ENCODE measurements around the gene DCC.

DCC gene

GRCh38 chr18:52691841-52692240 is 351.8 kb downstream of the DCC start:
- Histone ChIP-seq H3K27me3 (ENCODE audit: control insufficient read depth in 1 of 2, insufficient read depth in 1 of 2, low read length in 2 of 2) (no peaks in the 10 kb centered on the region), H2BK12ac (ENCODE audit: low read length in 2 of 2) (no peak overlapping the region), H4K8ac (ENCODE audit: low read length) (no peak overlapping the region), H3K23ac (ENCODE audit: low read length in 2 of 2) (no peak overlapping the region), H2BK15ac (ENCODE audit: low read depth, poor library complexity, severe bottlenecking) (no peak overlapping the region), H3K36me3 (ENCODE audit: control insufficient read depth in 1 of 2, insufficient read depth in 2 of 2, low read depth in 1 of 2, low read length in 2 of 2) (no peaks in the 10 kb centered on the region), H3K79me1 (replicated peaks; ENCODE audit: low read length, poor library complexity, severe bottlenecking) (no peaks in the 10 kb centered on the region), H3K9ac (ENCODE audit: low read length) (no peak overlapping the region), H3K4ac (ENCODE audit: low read depth in 1 of 2, low read length in 2 of 2) (no peak overlapping the region), H3K9me3 (ENCODE audit: control insufficient read depth, low read length) (no peaks in the 10 kb centered on the region), H2AFZ (ENCODE audit: low read depth, low read length) (no peak overlapping the region), H3K4me2 (ENCODE audit: low read length, poor library complexity, severe bottlenecking) (no peak overlapping the region), H3K4me1 (ENCODE audit: control insufficient read depth, insufficient read depth, low read depth, low read length) (no peaks in the 10 kb centered on the region), H2BK5ac (ENCODE audit: low read depth, low read length, poor library complexity, severe bottlenecking) (no peak overlapping the region), H2BK120ac (ENCODE audit: low read depth, low read length) (no peak overlapping the region), H3K4me3 (ENCODE audit: insufficient read depth in 1 of 2, low read depth in 1 of 2, low read length in 2 of 2) (no peak overlapping the region), H2AK5ac (ENCODE audit: low read length, severe bottlenecking) (no peak overlapping the region), H3K14ac (ENCODE audit: low read length in 2 of 2) (no peak overlapping the region), H3K18ac (ENCODE audit: low read depth in 1 of 2, low read length in 2 of 2) (no peak overlapping the region), H4K91ac (ENCODE audit: low read length) (no peak overlapping the region), H3K27ac (ENCODE audit: low read length, poor library complexity, severe bottlenecking) (no peak overlapping the region)
- DNase-seq = no peak

GRCh38 chr18:52694804-52695203 is 354.8 kb downstream of the DCC start:
- Histone ChIP-seq H3K79me1 (replicated peaks; ENCODE audit: low read length, poor library complexity, severe bottlenecking) (no peaks in the 10 kb centered on the region), H3K9ac (ENCODE audit: low read length) (no peak overlapping the region), H2AFZ (ENCODE audit: low read depth, low read length) (no peak overlapping the region), H2BK12ac (ENCODE audit: low read length in 2 of 2) (no peak overlapping the region), H3K14ac (ENCODE audit: low read length in 2 of 2) (no peak overlapping the region), H3K27me3 (ENCODE audit: control insufficient read depth in 1 of 2, insufficient read depth in 1 of 2, low read length in 2 of 2) (no peaks in the 10 kb centered on the region), H2AK5ac (ENCODE audit: low read length, severe bottlenecking) (no peak overlapping the region), H4K8ac (ENCODE audit: low read length) (no peak overlapping the region), H3K18ac (ENCODE audit: low read depth in 1 of 2, low read length in 2 of 2) (no peak overlapping the region), H3K4me2 (ENCODE audit: low read length, poor library complexity, severe bottlenecking) (no peak overlapping the region), H3K36me3 (ENCODE audit: control insufficient read depth in 1 of 2, insufficient read depth in 2 of 2, low read depth in 1 of 2, low read length in 2 of 2) (no peaks in the 10 kb centered on the region), H3K4me1 (ENCODE audit: control insufficient read depth, insufficient read depth, low read depth, low read length) (no peaks in the 10 kb centered on the region), H2BK5ac (ENCODE audit: low read depth, low read length, poor library complexity, severe bottlenecking) (no peak overlapping the region), H3K23ac (ENCODE audit: low read length in 2 of 2) (no peak overlapping the region), H4K91ac (ENCODE audit: low read length) (no peak overlapping the region), H2BK15ac (ENCODE audit: low read depth, poor library complexity, severe bottlenecking) (no peak overlapping the region), H3K4ac (ENCODE audit: low read depth in 1 of 2, low read length in 2 of 2) (no peak overlapping the region), H3K9me3 (ENCODE audit: control insufficient read depth, low read length) (no peaks in the 10 kb centered on the region), H3K27ac (ENCODE audit: low read length, poor library complexity, severe bottlenecking) (no peak overlapping the region), H3K4me3 (ENCODE audit: insufficient read depth in 1 of 2, low read depth in 1 of 2, low read length in 2 of 2) (no peak overlapping the region), H2BK120ac (ENCODE audit: low read depth, low read length) (no peak overlapping the region)
- WGBS = no CpG with 5 or more reads among the region's 1 CpG
- no peak for DNase-seq

- no peak for DNase-seq
- peak overlapping the region; percentile 90 for H4K91ac ChIP-seq (ENCODE audit: low read length)
- H3K27me3 ChIP-seq (ENCODE audit: control insufficient read depth in 1 of 2, insufficient read depth in 1 of 2, low read length in 2 of 2) = no peaks in the 10 kb centered on the region
- H3K9ac ChIP-seq (ENCODE audit: low read length) = no peak overlapping the region
- peak overlapping the region in 1 of 2 experiments; percentile 26 for H3K4me3 ChIP-seq (ENCODE audit: insufficient read depth in 1 of 2, low read depth in 1 of 2, low read length in 2 of 2)
- H2AFZ ChIP-seq (ENCODE audit: low read depth, low read length) = no peak overlapping the region
- H2BK5ac ChIP-seq (ENCODE audit: low read depth, low read length, poor library complexity, severe bottlenecking) = no peak overlapping the region
- no peak overlapping the region for H2BK15ac ChIP-seq (ENCODE audit: low read depth, poor library complexity, severe bottlenecking)
- H3K9me3 ChIP-seq (ENCODE audit: control insufficient read depth, low read length) = no peaks in the 10 kb centered on the region
- H4K8ac ChIP-seq (ENCODE audit: low read length) = no peak overlapping the region
- no peak overlapping the region for H3K23ac ChIP-seq (ENCODE audit: low read length in 2 of 2)
- no peak overlapping the region for H3K4me2 ChIP-seq (ENCODE audit: low read length, poor library complexity, severe bottlenecking)
- H3K36me3 ChIP-seq (ENCODE audit: control insufficient read depth in 1 of 2, insufficient read depth in 2 of 2, low read depth in 1 of 2, low read length in 2 of 2) = no peaks in the 10 kb centered on the region
- H2BK12ac ChIP-seq (ENCODE audit: low read length in 2 of 2) = no peak overlapping the region
- no peak overlapping the region for H3K18ac ChIP-seq (ENCODE audit: low read depth in 1 of 2, low read length in 2 of 2)
- no peak overlapping the region for H2AK5ac ChIP-seq (ENCODE audit: low read length, severe bottlenecking)
- H3K79me1 ChIP-seq (replicated peaks; ENCODE audit: low read length, poor library complexity, severe bottlenecking) = no peaks in the 10 kb centered on the region
- no peak overlapping the region for H3K27ac ChIP-seq (ENCODE audit: low read length, poor library complexity, severe bottlenecking)
- peaks cover 3% of the 10 kb centered on the region for H3K4me1 ChIP-seq (ENCODE audit: control insufficient read depth, insufficient read depth, low read depth, low read length)
- H2BK120ac ChIP-seq (ENCODE audit: low read depth, low read length) = no peak overlapping the region
- no peak overlapping the region for H3K4ac ChIP-seq (ENCODE audit: low read depth in 1 of 2, low read length in 2 of 2)
- WGBS = 88% methylated on average over 9 of the region's 9 CpGs
- no peak overlapping the region for H3K14ac ChIP-seq (ENCODE audit: low read length in 2 of 2)
Measured at GRCh38 chr18:52700116-52700515, 360.1 kb downstream of the DCC start.

GRCh38 chr18:52700816-52701215 is 360.8 kb downstream of the DCC start:
- WGBS = no CpG with 5 or more reads among the region's 2 CpGs
- Histone ChIP-seq H2BK15ac (ENCODE audit: low read depth, poor library complexity, severe bottlenecking) (no peak overlapping the region), H2AFZ (ENCODE audit: low read depth, low read length) (no peak overlapping the region), H3K4ac (ENCODE audit: low read depth in 1 of 2, low read length in 2 of 2) (no peak overlapping the region), H3K27ac (ENCODE audit: low read length, poor library complexity, severe bottlenecking) (no peak overlapping the region), H3K79me1 (replicated peaks; ENCODE audit: low read length, poor library complexity, severe bottlenecking) (no peaks in the 10 kb centered on the region), H3K4me3 (ENCODE audit: insufficient read depth in 1 of 2, low read depth in 1 of 2, low read length in 2 of 2) (no peak overlapping the region), H3K14ac (ENCODE audit: low read length in 2 of 2) (no peak overlapping the region), H3K18ac (ENCODE audit: low read depth in 1 of 2, low read length in 2 of 2) (no peak overlapping the region), H3K4me1 (ENCODE audit: control insufficient read depth, insufficient read depth, low read depth, low read length) (peaks cover 3% of the 10 kb centered on the region), H3K9ac (ENCODE audit: low read length) (no peak overlapping the region), H3K9me3 (ENCODE audit: control insufficient read depth, low read length) (no peaks in the 10 kb centered on the region), H3K36me3 (ENCODE audit: control insufficient read depth in 1 of 2, insufficient read depth in 2 of 2, low read depth in 1 of 2, low read length in 2 of 2) (no peaks in the 10 kb centered on the region), H3K23ac (ENCODE audit: low read length in 2 of 2) (no peak overlapping the region), H4K91ac (ENCODE audit: low read length) (no peak overlapping the region), H3K4me2 (ENCODE audit: low read length, poor library complexity, severe bottlenecking) (no peak overlapping the region), H2BK12ac (ENCODE audit: low read length in 2 of 2) (no peak overlapping the region), H4K8ac (ENCODE audit: low read length) (no peak overlapping the region), H2BK5ac (ENCODE audit: low read depth, low read length, poor library complexity, severe bottlenecking) (no peak overlapping the region), H2AK5ac (ENCODE audit: low read length, severe bottlenecking) (no peak overlapping the region), H2BK120ac (ENCODE audit: low read depth, low read length) (no peak overlapping the region), H3K27me3 (ENCODE audit: control insufficient read depth in 1 of 2, insufficient read depth in 1 of 2, low read length in 2 of 2) (no peaks in the 10 kb centered on the region)
- no peak for DNase-seq

All from mesenchymal stem cell (in vitro differentiated cells and primary cell).